Right kidney (tissue), 1 donor: Measurements from ENCODE around the gene SCN2A.
"Not testable (repeated sequence)": the region's sequence is repeated elsewhere in the genome, so short reads cannot be mapped to it uniquely, and the experiment has no call there.

Experiments
- DNase-seq: peaks from one replicate; pipeline ENCODE4 v3.0.0-alpha.2; 2016

The SCN2A gene

DNA sequence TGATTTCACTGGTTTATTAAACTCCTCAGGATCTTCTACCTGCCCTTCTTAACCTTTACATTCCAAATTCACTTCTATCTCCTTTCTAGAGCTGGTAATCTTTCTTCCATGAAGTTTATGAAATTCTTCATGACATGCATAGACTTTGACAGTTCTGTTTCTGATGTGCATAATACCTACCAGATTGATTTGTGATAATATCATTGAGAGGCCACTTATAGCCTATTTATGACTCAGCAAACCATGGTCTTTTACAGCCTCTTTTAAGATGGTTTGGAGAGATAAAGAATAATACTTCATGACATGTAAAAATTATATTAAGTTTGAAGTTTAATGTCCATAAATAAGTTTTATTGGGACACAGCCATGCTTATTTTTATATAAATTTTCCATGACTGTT lies 14.0 kb downstream of the SCN2A start:
- DNase-seq = no peak

DNA sequence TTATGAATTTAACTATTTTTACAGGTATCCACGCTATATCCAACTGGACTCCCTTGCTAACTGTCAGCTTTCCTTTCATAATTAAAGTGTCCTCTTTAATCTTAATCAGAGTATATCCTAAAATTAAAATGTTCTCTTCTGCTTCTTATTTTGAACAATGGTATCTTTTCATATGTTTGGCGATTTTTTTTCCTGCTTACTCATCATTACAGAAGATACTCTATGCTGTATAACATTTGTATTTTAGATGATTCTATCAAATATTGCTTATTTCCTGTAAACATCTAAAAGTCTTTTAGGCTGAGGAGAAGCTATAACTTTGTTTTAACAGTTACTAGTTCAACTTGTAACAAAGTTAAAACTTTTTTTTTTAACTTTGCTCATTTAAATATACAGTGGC lies 17.4 kb downstream of the SCN2A start:
- no peak for DNase-seq

DNA sequence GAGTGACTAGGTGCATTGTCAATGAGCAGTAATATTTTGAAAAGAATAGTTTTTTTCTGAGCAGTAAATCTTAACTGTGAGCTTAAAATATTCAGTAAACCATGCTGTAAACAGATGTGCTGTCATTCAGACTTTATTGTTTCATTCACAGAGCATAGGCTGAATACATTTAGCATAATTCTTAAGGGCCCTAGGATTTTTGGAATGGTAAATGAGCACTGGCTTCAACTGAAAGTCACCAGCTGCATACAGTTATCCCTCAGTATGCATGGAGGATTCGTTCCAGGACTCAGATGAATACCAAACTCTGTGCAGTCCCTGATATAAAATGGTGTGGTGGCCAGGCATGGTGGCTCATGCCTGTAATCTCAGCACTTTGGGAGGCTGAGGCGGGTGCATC lies 21.1 kb downstream of the SCN2A start:
- DNase-seq = not testable (repeated sequence)

DNA sequence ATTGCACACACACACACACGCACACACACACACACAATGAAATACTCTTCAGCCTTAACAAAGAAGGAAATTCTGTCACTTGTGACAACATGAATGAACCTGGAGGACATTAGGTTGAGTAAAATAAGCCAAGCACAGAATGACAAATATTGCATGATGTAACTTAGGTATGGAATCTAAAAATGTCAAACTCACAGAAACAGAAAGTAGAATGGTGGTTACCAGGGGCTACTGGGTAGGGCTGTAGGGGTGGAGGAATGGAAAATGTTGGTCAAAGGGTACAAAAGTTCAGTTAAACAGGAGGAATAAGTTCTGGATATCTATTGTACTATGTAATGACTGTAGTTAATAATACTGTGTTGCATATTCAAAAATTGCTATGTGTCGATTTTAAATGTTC lies 29.5 kb downstream of the SCN2A start:
- DNase-seq = no peak

DNA sequence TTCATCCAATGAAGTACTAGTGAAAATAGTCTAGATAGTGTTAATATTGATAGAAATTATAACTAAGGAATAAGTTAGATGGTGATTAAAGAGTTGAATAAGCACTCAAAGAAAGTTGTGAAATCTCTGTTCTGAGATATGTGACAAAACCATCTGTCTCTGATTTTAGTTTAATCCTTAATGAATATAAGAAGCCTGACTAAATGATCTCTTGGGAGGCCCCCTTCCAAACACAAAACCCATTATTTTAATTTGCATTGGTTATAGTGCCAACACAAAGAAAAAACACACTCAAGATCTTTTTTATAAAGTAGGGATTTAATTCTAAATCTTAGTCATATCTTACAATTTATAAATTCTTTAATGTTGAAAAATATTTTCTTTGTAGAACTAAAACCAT lies 34.0 kb downstream of the SCN2A start:
- DNase-seq = no peak

DNA sequence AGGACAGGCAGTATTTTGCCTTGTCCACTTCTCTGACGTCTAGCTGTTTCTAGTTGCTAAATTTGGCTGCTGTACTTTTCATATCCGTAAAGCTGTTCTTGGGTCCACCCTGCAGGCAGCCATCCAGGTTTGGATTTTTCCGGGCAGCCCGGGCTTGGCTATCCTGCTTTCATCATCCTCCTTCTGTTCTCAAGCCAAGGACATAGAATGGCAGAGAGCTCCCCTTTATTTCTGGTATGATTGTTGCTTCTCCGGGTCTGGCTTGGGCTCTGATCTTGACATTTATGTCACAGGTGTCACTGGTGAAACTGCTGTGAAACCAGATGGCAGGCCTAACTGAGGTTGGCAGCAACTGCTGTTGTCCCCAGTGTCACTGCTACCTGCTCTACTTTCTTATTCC lies 35.5 kb downstream of the SCN2A start:
- DNase-seq = no peak

DNA sequence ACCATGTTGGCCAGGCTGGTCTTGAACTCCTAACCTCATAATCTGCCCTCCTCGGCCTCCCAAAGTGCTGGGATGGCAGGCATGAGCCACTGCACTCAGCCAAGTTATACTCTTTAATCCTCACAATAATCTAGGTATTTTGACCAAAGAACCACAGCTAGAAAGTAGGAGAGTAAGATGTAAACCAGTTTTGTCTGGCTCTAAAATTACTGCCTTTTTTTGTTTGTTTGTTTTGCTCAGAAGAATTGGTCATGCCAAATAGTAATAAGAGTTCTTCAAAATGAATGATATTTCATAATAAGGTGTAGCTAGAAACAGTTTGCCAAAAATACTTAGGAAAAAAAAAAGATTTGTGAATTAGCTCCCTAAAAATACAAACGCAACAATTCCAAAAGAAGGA lies 36.7 kb downstream of the SCN2A start:
- no peak for DNase-seq

DNA sequence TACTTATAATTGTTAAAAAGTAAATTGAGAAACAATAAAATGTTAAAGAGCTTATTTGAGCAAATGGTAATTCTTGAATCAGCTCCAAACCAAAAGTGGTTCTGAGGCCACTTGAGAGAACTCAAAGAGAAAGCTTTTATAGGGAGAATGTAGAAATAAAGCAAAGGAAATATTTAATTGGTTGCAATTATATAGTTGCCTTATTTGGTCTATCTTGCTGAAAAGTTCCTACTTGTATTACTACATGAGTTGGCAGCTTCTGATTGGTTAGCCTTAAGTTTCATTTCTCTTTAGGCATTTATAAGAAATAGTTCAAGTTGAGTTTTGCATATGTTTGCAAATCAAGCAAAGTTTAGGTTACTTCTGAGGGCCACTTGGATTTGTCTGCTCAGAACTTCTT lies 38.1 kb downstream of the SCN2A start:
- DNase-seq = no peak

DNA sequence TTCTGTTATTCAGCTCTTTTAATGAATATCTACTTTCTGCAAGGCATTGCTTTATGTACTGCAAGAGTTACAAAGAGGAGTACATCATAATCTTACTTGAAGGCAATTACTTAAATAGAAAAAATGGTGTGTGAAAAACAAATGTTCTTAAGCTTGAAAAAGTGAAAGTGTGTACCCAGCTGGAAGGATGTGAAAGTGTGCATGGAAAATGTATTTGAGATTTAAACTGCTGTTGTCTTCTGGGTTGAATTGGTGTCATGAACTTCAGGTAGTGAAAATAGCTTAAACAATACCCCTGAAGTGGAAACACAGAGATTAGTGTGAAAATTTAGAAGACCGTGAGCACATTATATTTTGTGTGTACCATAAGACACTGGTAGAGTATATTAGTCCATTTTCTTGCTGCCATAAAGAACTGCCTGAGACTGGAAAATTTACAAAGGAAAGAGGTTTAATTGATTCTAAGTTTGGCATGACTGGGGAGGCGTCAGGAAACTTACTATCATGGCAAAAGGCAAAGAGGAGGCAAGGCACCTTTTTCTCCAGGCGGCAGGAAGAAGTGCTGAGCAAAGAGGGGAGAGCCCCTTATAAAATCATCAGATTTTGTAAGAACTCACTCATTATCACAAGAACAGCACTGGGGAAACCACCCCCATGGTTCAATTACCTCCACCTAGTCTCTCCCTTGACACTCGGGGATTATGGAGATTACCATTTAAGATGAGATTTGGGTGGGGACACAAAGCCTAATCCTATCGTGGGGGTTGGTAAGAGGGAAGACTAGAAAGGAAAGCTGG lies 38.8 kb downstream of the SCN2A start:
- DNase-seq = no peak

DNA sequence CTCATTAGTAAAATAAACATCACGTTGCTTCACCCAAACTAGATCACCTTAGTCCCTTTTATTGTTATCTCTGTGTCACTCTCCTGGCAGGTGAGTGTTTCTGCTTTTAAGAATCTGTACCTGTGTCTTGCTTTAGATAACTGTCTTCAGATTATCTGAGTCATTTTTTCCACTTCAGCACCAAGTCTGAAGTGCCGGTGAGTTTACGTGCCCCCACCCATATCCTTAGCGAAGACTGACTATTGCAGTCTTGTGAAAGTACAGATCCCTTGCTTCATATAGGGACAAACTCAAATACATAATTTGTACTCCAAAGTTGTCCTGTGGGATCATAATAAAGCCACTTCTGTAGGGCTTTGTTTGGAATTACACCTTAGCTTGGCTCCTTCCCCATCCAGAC lies 41.1 kb downstream of the SCN2A start:
- DNase-seq = no peak

DNA sequence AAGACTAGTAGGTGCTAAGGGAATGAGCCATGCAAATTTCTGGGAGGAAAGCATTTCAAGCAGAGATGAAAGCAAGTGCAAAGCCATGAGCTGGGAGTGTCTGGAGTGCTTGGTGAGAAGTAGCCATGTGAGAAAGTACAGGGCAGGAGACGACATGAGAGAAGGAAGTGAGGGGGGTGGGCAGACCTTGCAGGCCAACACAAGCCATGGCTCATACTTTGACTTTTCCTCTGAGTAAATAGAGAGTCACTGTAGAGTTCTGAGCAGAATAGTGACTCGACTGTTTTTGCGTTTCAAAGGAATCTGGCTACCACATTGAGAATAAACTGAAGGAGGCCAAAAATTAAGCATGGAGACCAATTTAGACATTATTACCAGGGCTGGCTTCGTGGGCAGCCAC lies 42.2 kb downstream of the SCN2A start:
- no peak for DNase-seq

DNA sequence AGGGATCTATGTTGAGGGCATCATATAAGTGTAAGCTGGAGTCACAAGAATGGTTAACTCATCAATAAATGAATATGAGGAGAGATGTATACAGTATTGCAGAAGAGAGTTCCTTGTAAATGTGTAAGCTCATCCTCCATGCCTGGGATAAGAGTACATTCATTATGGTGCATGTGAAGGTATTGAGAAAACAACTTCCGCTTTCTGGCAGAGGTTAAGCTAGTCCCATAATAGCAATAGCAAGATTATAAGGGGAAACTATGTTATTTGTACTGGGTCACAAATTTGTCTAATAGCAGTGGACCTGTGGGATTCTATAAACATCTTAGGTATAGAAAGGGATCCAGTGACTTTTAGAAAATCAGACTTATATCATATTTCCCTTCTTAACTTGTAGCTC lies 44.1 kb downstream of the SCN2A start:
- DNase-seq = no peak

DNA sequence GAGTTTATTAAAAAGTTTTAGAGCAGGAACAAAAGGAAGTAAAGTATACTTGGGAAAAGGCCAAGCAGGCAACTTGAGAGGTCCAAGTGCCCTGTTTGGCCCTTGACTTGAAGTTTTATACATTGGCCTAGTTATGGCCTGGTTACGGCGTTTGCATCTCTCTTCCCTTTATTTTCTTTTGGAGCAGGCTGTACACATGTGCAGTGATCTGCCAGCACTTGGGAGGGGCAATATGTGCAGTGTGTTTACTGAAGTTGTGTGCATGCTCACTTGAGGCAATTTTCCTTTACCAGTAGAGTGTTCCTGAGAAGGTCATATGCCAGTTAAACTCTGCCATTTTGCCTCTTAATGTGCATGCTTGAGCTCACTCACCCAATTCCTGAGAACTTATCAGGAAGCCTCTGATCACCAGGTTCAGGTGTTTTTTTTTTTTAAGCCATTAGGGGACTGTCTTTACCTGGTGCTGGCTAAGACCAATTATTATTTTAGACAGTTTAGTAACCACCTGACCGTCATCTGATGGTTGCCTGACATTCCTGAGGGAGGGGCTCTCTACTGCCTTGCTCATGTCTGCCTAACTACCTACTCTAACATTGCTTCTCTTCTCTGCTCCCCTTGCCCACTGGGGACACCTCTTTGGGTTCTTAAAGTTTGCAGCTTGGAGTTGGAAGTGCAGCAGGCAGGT lies 48.0 kb downstream of the SCN2A start:
- no peak for DNase-seq

DNA sequence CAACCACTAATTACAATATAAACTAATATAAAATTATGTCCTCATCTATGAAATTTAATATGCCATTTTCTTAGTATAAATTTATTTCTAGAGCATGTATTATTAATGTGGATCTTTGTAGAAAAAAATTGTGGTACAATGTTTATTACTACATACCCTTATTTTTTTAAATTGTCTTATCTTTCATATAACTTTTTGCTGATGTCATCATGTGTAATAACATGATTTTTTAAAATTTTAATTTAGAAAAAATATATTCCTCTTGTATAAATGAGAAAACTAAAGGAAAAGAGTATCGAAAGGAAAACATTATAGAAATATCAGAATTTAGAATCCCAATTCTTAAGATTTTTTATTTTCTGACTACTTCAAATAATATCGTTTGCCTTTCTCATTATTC lies 49.9 kb downstream of the SCN2A start:
- DNase-seq = no peak

DNA sequence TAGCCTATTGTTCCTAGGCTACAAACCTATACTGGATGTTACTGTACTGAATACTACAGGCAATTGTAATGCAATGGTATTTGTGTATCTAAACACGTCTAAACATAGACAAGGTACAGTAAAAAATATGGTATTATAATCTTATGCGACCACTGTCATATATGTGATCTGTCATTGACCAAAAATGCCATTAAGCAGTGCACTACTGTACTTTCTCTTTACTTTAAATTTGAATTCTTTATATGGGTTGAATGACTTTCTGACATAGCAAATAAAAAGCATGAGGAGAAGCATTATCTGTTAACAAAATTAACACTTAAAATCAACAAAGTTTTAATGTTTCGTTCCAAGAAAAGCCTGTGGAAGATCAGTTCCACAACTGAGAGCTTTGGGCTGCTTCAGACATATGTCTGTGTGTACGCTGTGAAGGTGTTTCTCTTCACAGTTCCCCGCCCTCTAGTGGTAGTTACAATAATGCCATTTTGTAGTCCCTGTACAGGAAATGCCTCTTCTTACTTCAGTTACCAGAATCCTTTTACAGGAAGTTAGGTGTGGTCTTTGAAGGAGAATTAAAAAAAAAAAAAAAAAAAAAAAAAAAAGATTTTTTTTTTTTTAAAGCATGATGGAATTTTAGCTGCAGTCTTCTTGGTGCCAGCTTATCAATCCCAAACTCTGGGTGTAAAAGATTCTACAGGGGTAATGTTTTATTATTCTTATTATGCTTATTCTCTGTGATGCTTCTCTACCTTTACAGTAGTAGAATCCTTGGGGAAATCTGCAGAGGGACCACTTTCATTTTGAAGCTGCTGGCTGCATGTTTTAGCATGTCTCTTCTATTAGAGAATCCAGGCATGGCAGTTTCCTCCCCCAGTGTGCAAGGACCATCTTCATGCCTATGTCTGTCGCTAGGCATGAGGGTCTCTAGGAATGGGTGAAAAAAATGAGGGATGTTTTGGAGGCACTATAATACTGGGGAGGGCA lies 54.5 kb downstream of the SCN2A start:
- peak; percentile 22 for DNase-seq

DNA sequence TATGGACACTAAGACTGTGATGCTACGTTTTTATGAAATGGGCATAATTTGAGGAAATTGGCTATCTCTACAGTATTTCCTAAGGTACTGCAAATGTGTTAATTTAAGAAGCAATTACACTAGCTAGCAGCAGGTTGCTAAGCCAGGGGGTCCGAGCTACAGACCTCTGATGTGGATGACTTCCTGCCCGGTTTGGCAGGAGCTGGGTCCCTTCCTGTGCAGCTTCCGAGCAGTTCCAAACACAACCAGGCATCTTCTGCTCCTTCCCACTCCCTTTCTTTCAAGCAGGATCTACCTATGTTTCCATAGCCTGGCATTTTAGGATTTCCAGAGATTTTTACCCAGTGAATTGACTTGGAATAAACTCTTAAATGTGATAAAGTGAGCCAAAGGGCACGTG lies 55.7 kb downstream of the SCN2A start:
- DNase-seq = no peak

DNA sequence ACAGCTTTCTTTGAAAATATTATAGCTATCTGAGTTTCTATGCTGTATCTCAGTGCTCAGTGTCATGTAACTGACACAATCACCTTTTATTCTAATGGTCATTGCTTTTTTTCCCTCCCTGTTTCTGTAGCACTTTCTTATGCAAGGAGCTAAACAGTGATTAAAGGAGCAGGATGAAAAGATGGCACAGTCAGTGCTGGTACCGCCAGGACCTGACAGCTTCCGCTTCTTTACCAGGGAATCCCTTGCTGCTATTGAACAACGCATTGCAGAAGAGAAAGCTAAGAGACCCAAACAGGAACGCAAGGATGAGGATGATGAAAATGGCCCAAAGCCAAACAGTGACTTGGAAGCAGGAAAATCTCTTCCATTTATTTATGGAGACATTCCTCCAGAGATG lies 56.4 kb downstream of the SCN2A start:
- no peak for DNase-seq

DNA sequence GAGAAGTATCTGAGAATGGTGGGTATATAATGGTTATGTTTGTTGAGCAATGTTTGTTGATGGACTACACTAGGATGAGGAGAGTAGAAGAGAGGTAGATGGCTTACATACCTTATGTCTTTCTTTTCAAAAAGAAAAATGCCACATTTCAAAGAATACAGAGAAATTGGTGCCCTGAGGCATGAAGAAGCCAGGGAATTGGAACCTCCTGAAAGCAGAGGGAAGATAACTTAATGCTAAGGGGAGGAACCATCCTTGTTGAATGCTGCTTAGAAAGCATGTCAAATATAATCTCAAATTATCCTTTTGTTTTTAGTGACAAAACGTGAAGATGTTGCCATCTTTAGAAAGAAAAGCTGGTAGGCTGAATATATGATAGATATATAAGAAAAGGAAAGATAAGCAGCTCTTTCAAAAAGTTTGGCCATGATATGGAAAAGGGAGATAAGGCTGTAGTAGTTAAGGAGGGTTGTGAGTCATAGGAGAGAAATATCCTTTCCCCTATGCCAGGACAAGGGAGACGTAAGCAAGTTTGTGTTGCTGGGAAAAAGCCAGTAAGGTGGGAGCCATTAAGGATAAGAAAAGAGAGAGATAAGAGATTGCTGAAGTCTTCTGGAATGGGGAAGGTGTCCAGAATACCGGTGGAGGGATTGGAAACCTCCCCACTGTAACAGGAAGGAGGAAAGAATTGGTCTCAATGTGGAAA lies 66.3 kb downstream of the SCN2A start:
- DNase-seq = no peak

DNA sequence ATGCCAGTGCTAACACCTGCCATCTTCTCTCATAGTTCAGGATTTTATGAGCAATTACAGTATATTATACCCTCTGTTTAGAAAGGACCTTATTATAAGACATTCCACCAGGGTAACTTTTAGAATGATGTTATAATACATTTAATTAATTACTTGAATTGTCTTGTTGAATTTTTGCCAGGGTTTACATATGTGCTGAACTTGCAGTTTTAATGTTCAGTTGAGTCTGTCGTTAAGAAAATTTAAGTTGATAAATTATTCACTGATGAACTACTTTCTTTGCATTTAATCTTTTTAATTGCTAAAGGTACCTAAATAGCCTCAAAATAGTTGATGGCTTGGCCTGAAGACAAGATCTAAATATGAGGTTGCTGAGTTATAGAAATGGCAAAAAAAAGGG lies 68.1 kb downstream of the SCN2A start:
- DNase-seq = no peak

DNA sequence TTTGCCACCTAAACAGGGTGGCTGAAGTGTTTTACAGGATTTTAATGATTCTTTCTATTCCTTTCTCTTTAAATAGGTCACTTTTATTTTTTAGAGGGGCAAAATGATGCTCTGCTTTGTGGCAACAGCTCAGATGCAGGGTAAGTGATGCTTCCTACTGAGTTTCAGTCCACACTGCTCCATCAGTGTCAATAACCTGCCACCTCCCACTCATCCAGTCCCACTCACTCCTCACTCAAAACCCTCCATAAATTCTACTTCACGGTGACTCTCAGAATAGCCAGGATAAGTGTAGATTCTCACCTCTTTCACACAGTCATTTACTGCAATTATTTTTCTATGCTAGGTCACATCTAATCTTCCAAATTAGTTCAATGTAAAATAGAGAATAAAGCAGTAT lies 72.7 kb downstream of the SCN2A start:
- DNase-seq = no peak

DNA sequence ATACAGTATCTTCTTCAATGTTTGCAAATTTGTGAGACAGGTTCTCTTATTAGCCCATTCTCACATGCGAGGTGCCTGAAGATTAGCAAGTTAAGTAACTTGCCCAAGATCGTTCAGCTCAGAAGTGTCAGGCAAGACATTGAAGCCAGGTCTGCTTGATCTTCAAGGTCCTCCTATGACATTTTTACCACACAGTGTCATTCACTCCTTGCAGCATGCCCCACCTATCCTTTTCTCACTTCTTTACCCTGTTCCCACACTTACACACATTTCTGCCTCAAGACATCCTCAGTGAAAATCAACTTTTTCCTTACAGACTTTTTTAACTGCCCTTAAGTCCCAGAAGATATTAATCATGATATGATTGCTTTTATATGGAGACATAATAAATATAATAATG lies 73.8 kb downstream of the SCN2A start:
- no peak for DNase-seq

DNA sequence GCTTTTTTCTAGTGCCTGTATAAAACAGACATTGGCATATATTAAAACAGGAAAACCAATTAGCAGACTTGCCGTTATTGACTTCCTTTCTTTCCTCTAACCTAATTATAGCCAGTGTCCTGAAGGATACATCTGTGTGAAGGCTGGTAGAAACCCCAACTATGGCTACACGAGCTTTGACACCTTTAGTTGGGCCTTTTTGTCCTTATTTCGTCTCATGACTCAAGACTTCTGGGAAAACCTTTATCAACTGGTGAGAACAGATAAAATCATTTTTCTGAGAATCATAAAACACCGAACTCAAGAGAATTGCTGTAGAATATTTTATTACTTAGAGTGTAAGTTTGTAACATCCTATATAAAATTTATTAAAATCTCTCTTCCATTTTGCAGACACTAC lies 74.3 kb downstream of the SCN2A start:
- no peak for DNase-seq
